ENCODE measurements around the gene IL1RL2. TPM values are rescaled to one million over a fixed set of nuclear protein-coding genes. Genes with fewer than 3 reads are reported as not detected.

Gene IL1RL2
- under 1 TPM in 2 of 4 donors, not detected in 2; 0.35 to 0.49 TPM for total RNA-seq

- ATAC-seq, result peak; percentile 41 to 43
- H3K27ac ChIP-seq, result peak within 1 kb of the TSS; percentile 50 to 74 (median 60)
- TF ChIP-seq POLR2A (IDR thresholded peaks at IDR 0.05), result no peak
- TF ChIP-seq CTCF (IDR thresholded peaks at IDR 0.05 in 4 of 5, conservative IDR thresholded peaks at IDR 0.05 in 1 of 5), result no peak
- H3K9me3 ChIP-seq, result no peaks in the 10 kb centered on the region
- H3K36me3 ChIP-seq, result no peaks in the 10 kb centered on the region
- H3K4me3 ChIP-seq, result peak within 1 kb of the TSS; percentile 56 to 66 (median 61)
- in situ Hi-C loops (cut with MboI; ENCODE audit: low sequenced_read_pairs in 4 of 4) (loop anchor here in 1 of 4 donors (10.0 kb wide), 1 partner anchor 48 kb away; no protein-coding TSS in a partner anchor), intact Hi-C loops (cut with DNase I; ENCODE audit: low total_unique reads) (loop anchor here (1.0 to 10.0 kb wide), 2 partner anchors 167 to 168 kb away; partner anchors contain the start of gene IL18R1)
- H3K27me3 ChIP-seq, result no peaks in the 10 kb centered on the region
- peak in 1 of 2 donors; percentile 24 for DNase-seq
- peaks cover 2 to 6% of the 10 kb centered on the region in 2 donors for H3K4me1 ChIP-seq
Measured at GRCh38 chr2:102186791-102187495, at the start of gene IL1RL2. TSS of gene IL1RL2 (plus strand) at chr2:102187023. CDS start at chr2:102187868, 845 bp downstream.

DNA sequence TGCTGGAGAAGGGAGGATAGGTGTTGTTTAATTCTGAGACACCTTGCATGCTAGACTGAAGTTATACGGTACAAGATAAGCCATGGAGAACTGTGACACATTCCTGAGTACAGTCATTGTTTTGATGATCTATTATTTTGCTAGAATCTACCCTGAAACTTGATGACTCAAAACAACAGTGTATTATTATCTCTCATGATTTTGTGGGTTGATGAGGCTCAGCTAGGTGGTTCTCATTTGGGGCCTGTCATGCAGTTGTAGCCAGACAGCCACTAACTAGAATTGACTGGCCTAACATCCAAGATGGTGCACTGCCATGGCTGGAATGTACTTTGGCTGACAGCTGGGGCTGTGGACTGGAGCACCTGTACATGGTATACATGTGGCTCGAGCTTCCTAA is 49.7 kb upstream of the IL1RL2 start:
- Histone ChIP-seq H3K27me3 (no peaks in the 10 kb centered on the region), H3K36me3 (no peaks in the 10 kb centered on the region), H3K9me3 (no peaks in the 10 kb centered on the region), H3K27ac (no peak overlapping the region), H3K4me3 (no peak overlapping the region), H3K4me1 (peaks cover 0 to 10% of the 10 kb centered on the region in 2 donors)
- ATAC-seq, result no peak
- intact Hi-C loops (cut with DNase I; ENCODE audit: low total_unique reads) (no loop called here), in situ Hi-C loops (cut with MboI; ENCODE audit: low sequenced_read_pairs in 4 of 4) (no loop called here)
- DNase-seq, result no peak
- no peak for TF ChIP-seq CTCF (IDR thresholded peaks at IDR 0.05 in 4 of 5, conservative IDR thresholded peaks at IDR 0.05 in 1 of 5)
- TF ChIP-seq POLR2A (IDR thresholded peaks at IDR 0.05), result no peak

DNA sequence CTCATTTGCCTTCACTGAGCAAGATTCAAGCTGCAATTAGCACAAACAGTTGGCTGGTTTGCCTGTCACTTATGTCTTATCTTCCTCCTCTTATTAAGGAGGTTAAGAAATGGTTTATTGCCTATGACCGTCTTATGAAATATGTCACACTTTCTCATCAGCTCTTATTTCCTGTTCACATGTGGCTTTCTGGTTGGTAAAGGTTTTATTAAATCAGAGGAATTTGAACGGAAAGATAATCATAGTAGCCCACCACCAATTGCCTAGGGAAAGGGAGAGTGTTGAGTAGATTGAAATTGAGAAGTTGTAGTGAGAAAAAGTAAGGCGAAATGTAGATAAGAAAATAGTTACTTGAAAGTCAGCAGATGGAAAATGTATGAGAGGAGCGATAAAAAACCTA is 48.5 kb upstream of the IL1RL2 start:
- in situ Hi-C loops (cut with MboI; ENCODE audit: low sequenced_read_pairs in 4 of 4), result no loop called here
- Histone ChIP-seq H3K27ac (no peak overlapping the region), H3K4me1 (peaks cover 0 to 10% of the 10 kb centered on the region in 2 donors), H3K9me3 (no peaks in the 10 kb centered on the region), H3K27me3 (no peaks in the 10 kb centered on the region), H3K4me3 (no peak overlapping the region), H3K36me3 (no peaks in the 10 kb centered on the region)
- no peak for TF ChIP-seq CTCF (IDR thresholded peaks at IDR 0.05 in 4 of 5, conservative IDR thresholded peaks at IDR 0.05 in 1 of 5)
- no peak for ATAC-seq
- intact Hi-C loops (cut with DNase I; ENCODE audit: low total_unique reads), result no loop called here
- DNase-seq, result no peak

DNA sequence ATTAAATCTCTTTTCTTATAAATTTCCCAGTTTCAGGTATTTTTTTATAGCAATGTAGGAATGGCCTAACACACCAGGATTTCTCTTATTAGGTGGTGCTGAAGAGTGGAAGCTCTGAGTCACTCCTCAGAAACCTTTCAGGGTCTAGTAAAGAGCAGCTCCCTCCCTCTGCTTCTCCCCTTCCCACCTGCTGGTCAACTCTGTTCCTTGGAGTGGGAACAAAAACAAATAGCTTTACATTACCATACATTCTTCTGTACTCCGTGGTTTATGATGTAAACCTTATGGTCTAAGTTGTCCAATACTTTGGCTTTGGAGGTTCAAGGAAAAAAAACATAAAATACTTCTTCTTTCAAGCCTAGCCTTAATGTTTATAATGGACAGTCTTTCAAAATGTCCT is 47.0 kb upstream of the IL1RL2 start:
- in situ Hi-C loops (cut with MboI; ENCODE audit: low sequenced_read_pairs in 4 of 4), result no loop called here
- Histone ChIP-seq H3K27ac (peak overlapping the region in 1 of 4 donors; percentile 97), H3K4me1 (peaks cover 10 to 13% of the 10 kb centered on the region in 2 donors), H3K27me3 (no peaks in the 10 kb centered on the region), H3K36me3 (peaks cover 0 to 3% of the 10 kb centered on the region in 2 donors), H3K9me3 (no peaks in the 10 kb centered on the region), H3K4me3 (no peak overlapping the region)
- TF ChIP-seq CTCF (IDR thresholded peaks at IDR 0.05 in 4 of 5, conservative IDR thresholded peaks at IDR 0.05 in 1 of 5) (no peak), POLR2A (IDR thresholded peaks at IDR 0.05) (no peak)
- DNase-seq (no peak), ATAC-seq (no peak)
- intact Hi-C loops (cut with DNase I; ENCODE audit: low total_unique reads), result no loop called here

All from gastrocnemius medialis (tissue), 4 donors.